ENCODE data around the gene PTF1A. TPM values are rescaled to one million over a fixed set of nuclear protein-coding genes. Genes with fewer than 3 reads are reported as not detected.

PTF1A gene
- polyA plus RNA-seq, 1 donor (not counting 4 experiments of a cell fraction or from before 2014, with no cell fraction given): not detected

DNA sequence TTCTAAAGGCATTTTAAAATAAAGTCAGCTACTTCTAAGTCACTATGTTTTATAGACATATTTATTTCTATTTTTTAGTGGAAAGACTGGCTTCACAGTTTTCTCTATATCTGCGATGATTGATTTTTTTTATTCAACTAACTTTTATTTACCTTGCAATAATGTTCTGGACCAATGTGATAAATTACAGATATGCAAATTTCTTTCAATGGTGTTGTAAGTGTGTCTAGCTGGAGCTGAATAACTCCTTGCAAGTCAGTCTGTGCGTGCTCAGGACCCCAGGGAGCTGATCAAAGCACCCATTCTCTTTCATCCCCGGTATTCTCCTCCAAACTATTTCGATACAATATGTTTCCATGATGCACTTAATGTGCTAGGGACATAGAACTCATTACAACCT is 9.7 kb downstream of the PTF1A start:
- no peak overlapping the region for H3K9ac ChIP-seq (ENCODE audit: control insufficient read depth, extremely low read depth, insufficient read depth, low read length)
- H3K27me3 ChIP-seq (ENCODE audit: control insufficient read depth, extremely low read depth, insufficient read depth, low read length): peaks cover 70% of the 10 kb centered on the region
- no peak overlapping the region for H3K4me2 ChIP-seq (ENCODE audit: control insufficient read depth, extremely low read depth, insufficient read depth, low read depth, low read length)
- H3K9me3 ChIP-seq (ENCODE audit: control insufficient read depth, low read depth, low read length): no peaks in the 10 kb centered on the region
- H3K9me1 ChIP-seq (ENCODE audit: control insufficient read depth, extremely low read depth, insufficient read depth, low read length): no peaks in the 10 kb centered on the region
- dilution Hi-C loops (cut with MboI; ENCODE audit: extremely low pct_ligation_motif_present, low sequenced_read_pairs): no loop called here
- no peak overlapping the region for H2AFZ ChIP-seq (ENCODE audit: control insufficient read depth, low read length)
- DNase-seq (ENCODE audit: low read depth, low spot score) (no peak), FAIRE-seq (no peak)
- no peaks in the 10 kb centered on the region for H4K20me1 ChIP-seq (ENCODE audit: control insufficient read depth, extremely low read depth, insufficient read depth, low read length)
- no peaks in the 10 kb centered on the region for H3K4me1 ChIP-seq (ENCODE audit: control insufficient read depth, extremely low read depth, insufficient read depth, low read length)
- no peaks in the 10 kb centered on the region for H3K79me2 ChIP-seq (ENCODE audit: control insufficient read depth, insufficient read depth, low read length)
- no peaks in the 10 kb centered on the region for H3K36me3 ChIP-seq (ENCODE audit: control insufficient read depth in 2 of 2, extremely low read depth in 1 of 2, insufficient read depth in 2 of 2, low read length in 2 of 2)
- no peak overlapping the region for H3K4me3 ChIP-seq (ENCODE audit: control insufficient read depth in 2 of 3, extremely low read depth in 1 of 3, insufficient read depth in 2 of 3, low read depth in 1 of 3, low read length in 3 of 3)
- no peak for TF ChIP-seq EZH2 (IDR thresholded peaks at IDR 0.05; ENCODE audit: low read length)
- TF ChIP-seq, protein P1, sequence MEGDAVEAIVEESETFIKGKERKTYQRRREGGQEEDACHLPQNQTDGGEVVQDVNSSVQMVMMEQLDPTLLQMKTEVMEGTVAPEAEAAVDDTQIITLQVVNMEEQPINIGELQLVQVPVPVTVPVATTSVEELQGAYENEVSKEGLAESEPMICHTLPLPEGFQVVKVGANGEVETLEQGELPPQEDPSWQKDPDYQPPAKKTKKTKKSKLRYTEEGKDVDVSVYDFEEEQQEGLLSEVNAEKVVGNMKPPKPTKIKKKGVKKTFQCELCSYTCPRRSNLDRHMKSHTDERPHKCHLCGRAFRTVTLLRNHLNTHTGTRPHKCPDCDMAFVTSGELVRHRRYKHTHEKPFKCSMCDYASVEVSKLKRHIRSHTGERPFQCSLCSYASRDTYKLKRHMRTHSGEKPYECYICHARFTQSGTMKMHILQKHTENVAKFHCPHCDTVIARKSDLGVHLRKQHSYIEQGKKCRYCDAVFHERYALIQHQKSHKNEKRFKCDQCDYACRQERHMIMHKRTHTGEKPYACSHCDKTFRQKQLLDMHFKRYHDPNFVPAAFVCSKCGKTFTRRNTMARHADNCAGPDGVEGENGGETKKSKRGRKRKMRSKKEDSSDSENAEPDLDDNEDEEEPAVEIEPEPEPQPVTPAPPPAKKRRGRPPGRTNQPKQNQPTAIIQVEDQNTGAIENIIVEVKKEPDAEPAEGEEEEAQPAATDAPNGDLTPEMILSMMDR (optimal IDR thresholded peaks at IDR 0.05 in 1 of 3, IDR thresholded peaks at IDR 0.05 in 1 of 3, conservative IDR thresholded peaks at IDR 0.05 in 1 of 3; ENCODE audit: extremely low read depth in 1 of 3, insufficient read depth in 2 of 3, low read length in 3 of 3): no peak
- H3K27ac ChIP-seq (ENCODE audit: control insufficient read depth, insufficient read depth, low read length): no peak overlapping the region

DNA sequence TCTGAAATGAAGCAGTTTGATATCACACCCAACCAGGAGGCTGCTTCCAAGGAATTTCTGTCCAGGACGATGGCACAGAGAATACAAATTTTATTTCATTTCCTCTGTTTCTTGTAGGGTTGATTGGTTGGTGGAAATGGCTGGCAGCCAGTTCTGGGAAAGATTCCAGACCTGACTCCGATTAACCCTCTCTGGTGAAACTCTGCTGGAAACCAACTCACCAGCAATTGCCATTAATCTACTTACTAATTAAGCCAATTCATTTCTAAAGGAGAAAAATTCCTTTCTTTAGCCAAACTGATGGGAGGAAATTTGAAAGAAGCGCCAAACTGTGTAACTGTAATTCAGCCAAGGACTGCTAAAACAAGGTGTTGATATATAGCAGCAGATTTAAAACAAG is 10.7 kb downstream of the PTF1A start:
- dilution Hi-C loops (cut with MboI; ENCODE audit: extremely low pct_ligation_motif_present, low sequenced_read_pairs): no loop called here
- H3K9ac ChIP-seq (ENCODE audit: control insufficient read depth, extremely low read depth, insufficient read depth, low read length): no peak overlapping the region
- H3K36me3 ChIP-seq (ENCODE audit: control insufficient read depth in 2 of 2, extremely low read depth in 1 of 2, insufficient read depth in 2 of 2, low read length in 2 of 2): no peaks in the 10 kb centered on the region

More for the DNA sequence above, 10.7 kb downstream of the PTF1A start:
- no peak for TF ChIP-seq EZH2 (IDR thresholded peaks at IDR 0.05; ENCODE audit: low read length)
- TF ChIP-seq, protein P1 (optimal IDR thresholded peaks at IDR 0.05 in 1 of 3, IDR thresholded peaks at IDR 0.05 in 1 of 3, conservative IDR thresholded peaks at IDR 0.05 in 1 of 3; ENCODE audit: extremely low read depth in 1 of 3, insufficient read depth in 2 of 3, low read length in 3 of 3): no peak
- no peak for FAIRE-seq
- Histone ChIP-seq H3K9me1 (ENCODE audit: control insufficient read depth, extremely low read depth, insufficient read depth, low read length) (no peaks in the 10 kb centered on the region), H3K4me3 (ENCODE audit: control insufficient read depth in 2 of 3, extremely low read depth in 1 of 3, insufficient read depth in 2 of 3, low read depth in 1 of 3, low read length in 3 of 3) (no peak overlapping the region), H4K20me1 (ENCODE audit: control insufficient read depth, extremely low read depth, insufficient read depth, low read length) (no peaks in the 10 kb centered on the region), H3K9me3 (ENCODE audit: control insufficient read depth, low read depth, low read length) (no peaks in the 10 kb centered on the region), H3K79me2 (ENCODE audit: control insufficient read depth, insufficient read depth, low read length) (no peaks in the 10 kb centered on the region), H2AFZ (ENCODE audit: control insufficient read depth, low read length) (no peak overlapping the region), H3K4me1 (ENCODE audit: control insufficient read depth, extremely low read depth, insufficient read depth, low read length) (no peaks in the 10 kb centered on the region), H3K27me3 (ENCODE audit: control insufficient read depth, extremely low read depth, insufficient read depth, low read length) (peaks cover 60% of the 10 kb centered on the region), H3K27ac (ENCODE audit: control insufficient read depth, insufficient read depth, low read length) (no peak overlapping the region), H3K4me2 (ENCODE audit: control insufficient read depth, extremely low read depth, insufficient read depth, low read depth, low read length) (no peak overlapping the region)
- DNase-seq (ENCODE audit: low read depth, low spot score): no peak

Measured in keratinocyte (primary cell).